Measurements from ENCODE around the gene PDCD2L.

DNA sequence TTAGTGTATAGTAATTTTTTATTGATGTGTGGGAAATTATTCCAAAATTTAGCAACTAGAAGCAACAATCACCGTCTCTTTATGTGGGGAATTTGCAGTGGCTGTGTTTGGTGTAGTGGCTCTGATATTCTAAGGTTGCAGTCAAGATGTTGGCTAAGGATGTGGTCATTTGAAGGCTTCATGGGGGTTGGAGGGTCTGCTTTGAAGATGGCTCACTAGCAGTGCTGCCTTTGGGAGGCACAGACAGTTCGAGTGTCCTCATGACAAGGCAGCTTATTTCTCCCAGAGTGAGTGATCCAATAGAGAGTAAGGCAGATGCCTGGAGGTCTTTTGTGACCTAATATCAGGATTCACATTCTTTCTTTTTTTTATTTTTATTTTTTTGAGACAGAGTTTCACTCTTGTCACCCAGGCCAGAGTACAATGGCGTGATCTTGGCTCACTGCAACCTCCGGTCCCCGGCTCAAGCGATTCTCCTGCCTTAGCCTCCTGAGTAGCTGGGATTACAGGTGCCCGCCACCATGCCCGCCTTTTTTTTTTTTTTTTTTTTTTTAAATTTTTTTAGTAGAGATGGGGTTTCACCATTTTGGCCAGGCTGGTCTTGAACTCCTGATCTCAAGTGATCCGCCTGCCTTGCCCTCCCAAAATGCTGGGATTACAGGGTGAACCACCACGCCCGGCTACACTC, 30.5 kb upstream of the PDCD2L start:
- TF ChIP-seq EGR1 (IDR thresholded peaks at IDR 0.05; ENCODE audit: borderline replicate concordance, low read depth, low read length) (no peak), NRF1 (IDR thresholded peaks at IDR 0.05; ENCODE audit: low read depth, low read length) (no peak), RAD21 (IDR thresholded peaks at IDR 0.05 in 1 of 2, conservative IDR thresholded peaks at IDR 0.05 in 1 of 2; ENCODE audit: low read depth in 2 of 2, low read length in 2 of 2) (no peak), POLR2A (IDR thresholded peaks at IDR 0.05; ENCODE audit: control extremely low read depth in 1 of 2, low read depth in 2 of 2, low read length in 2 of 2) (no peak), TAF1 (IDR thresholded peaks at IDR 0.05; ENCODE audit: low read depth, low read length) (no peak), TEAD4 (IDR thresholded peaks at IDR 0.05; ENCODE audit: low read depth, low read length) (no peak), CREB1 (IDR thresholded peaks at IDR 0.05) (no peak), EP300 (IDR thresholded peaks at IDR 0.05; ENCODE audit: borderline replicate concordance in 1 of 2, low read depth in 2 of 2, low read length in 2 of 2) (no peak), SP4 (IDR thresholded peaks at IDR 0.05; ENCODE audit: low read length) (no peak), POLR2AphosphoS5 (IDR thresholded peaks at IDR 0.05; ENCODE audit: low read depth, low read length) (no peak)
- TF ChIP-seq, protein P1, sequence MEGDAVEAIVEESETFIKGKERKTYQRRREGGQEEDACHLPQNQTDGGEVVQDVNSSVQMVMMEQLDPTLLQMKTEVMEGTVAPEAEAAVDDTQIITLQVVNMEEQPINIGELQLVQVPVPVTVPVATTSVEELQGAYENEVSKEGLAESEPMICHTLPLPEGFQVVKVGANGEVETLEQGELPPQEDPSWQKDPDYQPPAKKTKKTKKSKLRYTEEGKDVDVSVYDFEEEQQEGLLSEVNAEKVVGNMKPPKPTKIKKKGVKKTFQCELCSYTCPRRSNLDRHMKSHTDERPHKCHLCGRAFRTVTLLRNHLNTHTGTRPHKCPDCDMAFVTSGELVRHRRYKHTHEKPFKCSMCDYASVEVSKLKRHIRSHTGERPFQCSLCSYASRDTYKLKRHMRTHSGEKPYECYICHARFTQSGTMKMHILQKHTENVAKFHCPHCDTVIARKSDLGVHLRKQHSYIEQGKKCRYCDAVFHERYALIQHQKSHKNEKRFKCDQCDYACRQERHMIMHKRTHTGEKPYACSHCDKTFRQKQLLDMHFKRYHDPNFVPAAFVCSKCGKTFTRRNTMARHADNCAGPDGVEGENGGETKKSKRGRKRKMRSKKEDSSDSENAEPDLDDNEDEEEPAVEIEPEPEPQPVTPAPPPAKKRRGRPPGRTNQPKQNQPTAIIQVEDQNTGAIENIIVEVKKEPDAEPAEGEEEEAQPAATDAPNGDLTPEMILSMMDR (IDR thresholded peaks at IDR 0.05; ENCODE audit: control extremely low read depth in 1 of 3, insufficient read depth in 1 of 3, low read depth in 1 of 3, low read length in 3 of 3), result no peak
- TF ChIP-seq, protein P2, sequence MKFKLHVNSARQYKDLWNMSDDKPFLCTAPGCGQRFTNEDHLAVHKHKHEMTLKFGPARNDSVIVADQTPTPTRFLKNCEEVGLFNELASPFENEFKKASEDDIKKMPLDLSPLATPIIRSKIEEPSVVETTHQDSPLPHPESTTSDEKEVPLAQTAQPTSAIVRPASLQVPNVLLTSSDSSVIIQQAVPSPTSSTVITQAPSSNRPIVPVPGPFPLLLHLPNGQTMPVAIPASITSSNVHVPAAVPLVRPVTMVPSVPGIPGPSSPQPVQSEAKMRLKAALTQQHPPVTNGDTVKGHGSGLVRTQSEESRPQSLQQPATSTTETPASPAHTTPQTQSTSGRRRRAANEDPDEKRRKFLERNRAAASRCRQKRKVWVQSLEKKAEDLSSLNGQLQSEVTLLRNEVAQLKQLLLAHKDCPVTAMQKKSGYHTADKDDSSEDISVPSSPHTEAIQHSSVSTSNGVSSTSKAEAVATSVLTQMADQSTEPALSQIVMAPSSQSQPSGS (IDR thresholded peaks at IDR 0.05; ENCODE audit: low read length), result no peak
